ENCODE data around the gene FIG4. TPM values are rescaled to one million over a fixed set of nuclear protein-coding genes. Genes with fewer than 3 reads are reported as not detected.
"Not testable (repeated sequence)": the region's sequence is repeated elsewhere in the genome, so short reads cannot be mapped to it uniquely, and the experiment has no call there.

FIG4 gene
- total RNA-seq, 1 donor from 2014 or later = 15.2 TPM

GRCh38 chr6:109672839-109673238 lies 18.3 kb upstream of the FIG4 start:
- TF ChIP-seq POLR2AphosphoS5 (IDR thresholded peaks at IDR 0.05; ENCODE audit: insufficient read depth in 1 of 2, low read depth in 1 of 2) = no peak
- no peak for TF ChIP-seq POLR2A (IDR thresholded peaks at IDR 0.05)
- TF ChIP-seq, protein P1, sequence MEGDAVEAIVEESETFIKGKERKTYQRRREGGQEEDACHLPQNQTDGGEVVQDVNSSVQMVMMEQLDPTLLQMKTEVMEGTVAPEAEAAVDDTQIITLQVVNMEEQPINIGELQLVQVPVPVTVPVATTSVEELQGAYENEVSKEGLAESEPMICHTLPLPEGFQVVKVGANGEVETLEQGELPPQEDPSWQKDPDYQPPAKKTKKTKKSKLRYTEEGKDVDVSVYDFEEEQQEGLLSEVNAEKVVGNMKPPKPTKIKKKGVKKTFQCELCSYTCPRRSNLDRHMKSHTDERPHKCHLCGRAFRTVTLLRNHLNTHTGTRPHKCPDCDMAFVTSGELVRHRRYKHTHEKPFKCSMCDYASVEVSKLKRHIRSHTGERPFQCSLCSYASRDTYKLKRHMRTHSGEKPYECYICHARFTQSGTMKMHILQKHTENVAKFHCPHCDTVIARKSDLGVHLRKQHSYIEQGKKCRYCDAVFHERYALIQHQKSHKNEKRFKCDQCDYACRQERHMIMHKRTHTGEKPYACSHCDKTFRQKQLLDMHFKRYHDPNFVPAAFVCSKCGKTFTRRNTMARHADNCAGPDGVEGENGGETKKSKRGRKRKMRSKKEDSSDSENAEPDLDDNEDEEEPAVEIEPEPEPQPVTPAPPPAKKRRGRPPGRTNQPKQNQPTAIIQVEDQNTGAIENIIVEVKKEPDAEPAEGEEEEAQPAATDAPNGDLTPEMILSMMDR (IDR thresholded peaks at IDR 0.05) = no peak
- Histone ChIP-seq H3K4me3 (no peak overlapping the region), H3K36me3 (no peaks in the 10 kb centered on the region), H3K27me3 (no peaks in the 10 kb centered on the region), H3K9me3 (no peaks in the 10 kb centered on the region), H3K27ac (no peak overlapping the region), H3K4me1 (no peaks in the 10 kb centered on the region)
- intact Hi-C loops (cut with DNase I) = no loop called here
- DNase-seq (ENCODE audit: extremely low spot score in 2 of 2) = no peak

DNA sequence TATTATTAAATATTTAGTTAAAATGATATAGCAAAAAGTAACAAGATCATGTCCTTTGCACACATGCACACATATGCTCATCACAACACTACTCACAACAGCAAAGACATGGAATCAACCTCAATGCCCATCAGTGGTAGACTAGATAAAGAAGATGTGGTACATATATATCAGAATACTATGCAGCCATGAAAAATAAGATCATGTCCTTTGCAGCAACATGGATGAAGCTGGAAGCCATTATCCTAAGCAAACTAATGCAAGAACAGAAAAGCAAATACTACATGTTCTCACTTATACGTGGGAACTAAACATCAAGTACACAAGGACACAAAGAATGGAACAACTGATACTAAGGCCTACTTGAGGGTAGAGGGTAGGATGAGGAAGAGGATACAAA lies 14.4 kb upstream of the FIG4 start:
- intact Hi-C loops (cut with DNase I) = no loop called here
- Histone ChIP-seq H3K27me3 (no peaks in the 10 kb centered on the region), H3K27ac (no peak overlapping the region), H3K4me1 (no peaks in the 10 kb centered on the region), H3K9me3 (no peaks in the 10 kb centered on the region), H3K36me3 (no peaks in the 10 kb centered on the region), H3K4me3 (no peak overlapping the region)
- TF ChIP-seq, protein P1 (IDR thresholded peaks at IDR 0.05) = no peak
- TF ChIP-seq POLR2A (IDR thresholded peaks at IDR 0.05) = no peak
- no peak for TF ChIP-seq POLR2AphosphoS5 (IDR thresholded peaks at IDR 0.05; ENCODE audit: insufficient read depth in 1 of 2, low read depth in 1 of 2)
- DNase-seq (ENCODE audit: extremely low spot score in 2 of 2) = no peak

DNA sequence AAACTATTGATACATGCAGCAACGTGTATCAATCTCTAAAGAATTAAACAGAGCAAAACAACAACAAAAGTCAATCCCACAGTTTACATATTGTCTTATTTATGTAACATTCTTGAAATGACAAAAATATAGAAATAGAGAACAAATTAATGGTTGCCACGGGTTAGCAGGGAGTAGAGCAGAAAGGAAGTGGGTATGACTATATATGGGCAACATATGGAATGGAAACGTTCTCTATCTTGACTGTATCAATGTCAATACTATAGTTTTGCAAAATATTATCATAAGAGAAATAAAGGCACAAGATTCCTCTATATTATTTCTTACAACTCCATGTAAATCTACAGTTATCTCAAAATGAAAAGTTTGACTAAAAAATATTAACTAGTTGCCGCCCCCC lies 12.9 kb upstream of the FIG4 start:
- DNase-seq (ENCODE audit: extremely low spot score in 2 of 2) = no peak
- intact Hi-C loops (cut with DNase I) = no loop called here
- H3K9me3 ChIP-seq = no peaks in the 10 kb centered on the region

DNA sequence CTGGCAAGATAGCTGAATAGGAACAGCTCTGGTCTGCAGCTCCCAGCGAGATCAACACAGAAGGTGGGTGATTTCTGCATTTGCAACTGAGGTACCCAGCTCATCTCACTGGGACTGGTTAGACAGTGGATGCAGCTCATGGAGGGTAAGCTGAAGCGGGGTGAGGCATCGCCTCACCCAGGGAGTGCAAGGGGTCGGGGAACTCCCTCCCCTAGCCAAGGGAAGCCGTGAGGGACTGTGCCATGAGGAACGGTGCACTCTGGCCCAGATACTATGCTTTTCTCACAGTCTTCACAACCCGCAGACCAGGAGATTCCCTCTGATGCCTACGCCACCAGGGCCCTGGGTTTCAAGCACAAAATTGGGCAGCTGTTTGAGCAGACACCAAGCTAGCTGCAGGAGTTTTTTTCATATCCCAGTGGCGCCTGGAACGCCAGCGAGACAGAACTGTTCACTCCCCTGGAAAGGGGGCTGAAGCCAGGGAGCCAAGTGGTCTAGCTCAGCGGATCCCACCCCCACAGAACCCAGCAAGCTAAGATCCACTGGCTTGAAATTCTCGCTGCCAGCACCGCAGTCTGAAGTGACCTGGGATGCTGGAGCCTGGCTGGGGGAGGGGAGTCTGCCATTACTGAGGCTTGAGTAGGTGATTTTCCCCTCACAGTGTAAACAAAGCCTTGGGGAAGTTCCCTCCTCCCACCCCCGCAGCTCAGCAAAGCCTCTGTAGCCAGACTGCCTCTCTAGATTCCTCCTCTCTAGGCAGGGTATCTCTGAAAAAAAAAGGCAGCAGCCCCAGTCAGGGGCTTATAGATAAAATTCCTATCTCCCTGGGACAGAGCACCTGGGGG lies 12.2 kb upstream of the FIG4 start:
- H3K27ac ChIP-seq; H3K4me1 ChIP-seq; intact Hi-C loops (cut with DNase I); H3K4me3 ChIP-seq; H3K36me3 ChIP-seq; H3K9me3 ChIP-seq; DNase-seq (ENCODE audit: extremely low spot score in 2 of 2); H3K27me3 ChIP-seq: not testable (repeated sequence)

More for the DNA sequence above, 12.9 kb upstream of the FIG4 start:
- Histone ChIP-seq H3K4me1 (no peaks in the 10 kb centered on the region), H3K36me3 (no peaks in the 10 kb centered on the region), H3K4me3 (no peak overlapping the region), H3K27ac (no peak overlapping the region), H3K27me3 (no peaks in the 10 kb centered on the region)
- TF ChIP-seq POLR2A (IDR thresholded peaks at IDR 0.05) (no peak), POLR2AphosphoS5 (IDR thresholded peaks at IDR 0.05; ENCODE audit: insufficient read depth in 1 of 2, low read depth in 1 of 2) (no peak)
- TF ChIP-seq, protein P1 (IDR thresholded peaks at IDR 0.05) = no peak

GRCh38 chr6:109686566-109687265 lies 4.4 kb upstream of the FIG4 start:
- H3K36me3 ChIP-seq = no peaks in the 10 kb centered on the region
- TF ChIP-seq POLR2AphosphoS5 (IDR thresholded peaks at IDR 0.05; ENCODE audit: insufficient read depth in 1 of 2, low read depth in 1 of 2) (no peak), POLR2A (IDR thresholded peaks at IDR 0.05) (no peak)
- TF ChIP-seq, protein P1 (IDR thresholded peaks at IDR 0.05) = no peak
- H3K9me3 ChIP-seq = no peaks in the 10 kb centered on the region
- DNase-seq (ENCODE audit: extremely low spot score in 2 of 2) = no peak
- H3K4me3 ChIP-seq = no peak overlapping the region
- peaks cover 14% of the 10 kb centered on the region for H3K4me1 ChIP-seq
- H3K27ac ChIP-seq = no peak overlapping the region
- no peaks in the 10 kb centered on the region for H3K27me3 ChIP-seq
- intact Hi-C loops (cut with DNase I) = no loop called here

All from vagina (tissue), 2 donors.